Duodenal mucosa (tissue), 2 donors: ENCODE measurements around the gene GSG1L.

ENCODE experiments used
- H3K27ac ChIP-seq: one replicate; pipeline ENCODE4 v1.7.0; 2013; ENCODE audit warnings: low read depth, low read length
- H3K27me3 ChIP-seq, 2 donors: one replicate each; pipeline ENCODE4 v1.7.0; 2013; ENCODE audit warnings: low read length in 2 of 2, control low read depth in 1 of 2; ENCODE audit not compliant: insufficient read depth in 2 of 2, control insufficient read depth in 1 of 2
- H3K36me3 ChIP-seq, 2 donors: one replicate each; pipeline ENCODE4 v1.7.0; 2013; ENCODE audit warnings: low read length in 2 of 2, control low read depth in 1 of 2; ENCODE audit not compliant: insufficient read depth in 2 of 2, control insufficient read depth in 1 of 2
- H3K4me1 ChIP-seq, 2 donors: one replicate each; pipeline ENCODE4 v1.7.0; 2013; ENCODE audit warnings: low read length in 2 of 2, control low read depth in 1 of 2; ENCODE audit not compliant: insufficient read depth in 2 of 2, control insufficient read depth in 1 of 2
- H3K4me3 ChIP-seq, 2 donors: one replicate each; pipeline ENCODE4 v1.7.0; 2013; ENCODE audit warnings: low read length in 2 of 2, low read depth in 1 of 2
- H3K9ac ChIP-seq, 2 donors: one replicate each; pipeline ENCODE4 v1.7.0; 2013; ENCODE audit warnings: low read length in 2 of 2, low read depth in 1 of 2
- H3K9me3 ChIP-seq, 2 donors: one replicate each; pipeline ENCODE4 v1.7.0; 2013; ENCODE audit warnings: low read length in 2 of 2, control low read depth in 1 of 2; ENCODE audit not compliant: control insufficient read depth in 1 of 2

GSG1L gene

DNA sequence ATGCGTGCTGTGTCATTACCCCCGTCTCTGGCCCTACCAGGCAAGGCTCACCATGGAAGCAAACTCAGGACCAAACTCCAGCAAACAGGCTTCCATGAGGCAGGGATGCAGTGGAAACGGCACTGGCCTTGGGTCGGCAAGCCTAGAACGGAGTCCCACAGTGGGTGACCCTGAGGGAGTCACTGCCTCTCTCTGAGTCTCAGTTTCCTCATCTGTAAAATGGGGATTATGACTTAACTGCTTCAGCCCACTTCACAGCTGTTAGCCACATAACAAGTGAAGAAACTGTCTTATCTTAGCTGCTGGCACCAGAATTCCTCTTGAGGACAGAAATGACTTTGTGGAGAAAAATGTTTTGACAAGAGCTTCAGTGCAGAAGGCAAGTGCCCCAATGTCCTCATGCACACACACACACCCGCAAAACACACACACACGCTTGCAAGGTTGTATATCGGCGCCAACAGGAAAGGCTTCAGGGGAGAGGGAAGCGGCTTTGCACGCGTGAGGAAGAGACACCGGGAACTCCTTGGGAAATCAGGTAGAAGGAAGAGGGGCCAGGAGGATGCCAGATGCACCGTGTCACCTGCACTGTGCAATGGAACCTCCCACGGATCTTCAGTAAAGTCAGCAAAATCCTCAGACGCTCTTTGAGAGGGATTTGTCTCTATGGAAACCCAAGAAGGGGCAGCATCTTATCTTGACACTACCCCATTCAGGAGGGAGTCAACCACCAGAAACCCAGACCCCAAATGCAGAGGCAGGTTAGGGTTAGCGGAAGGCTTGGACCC is 53.7 kb downstream of the GSG1L start:
- Histone ChIP-seq H3K9me3 (no peaks in the 10 kb centered on the region), H3K4me3 (no peak overlapping the region), H3K36me3 (no peaks in the 10 kb centered on the region), H3K9ac (no peak overlapping the region), H3K27me3 (no peaks in the 10 kb centered on the region), H3K27ac (no peak overlapping the region), H3K4me1 (no peaks in the 10 kb centered on the region)

DNA sequence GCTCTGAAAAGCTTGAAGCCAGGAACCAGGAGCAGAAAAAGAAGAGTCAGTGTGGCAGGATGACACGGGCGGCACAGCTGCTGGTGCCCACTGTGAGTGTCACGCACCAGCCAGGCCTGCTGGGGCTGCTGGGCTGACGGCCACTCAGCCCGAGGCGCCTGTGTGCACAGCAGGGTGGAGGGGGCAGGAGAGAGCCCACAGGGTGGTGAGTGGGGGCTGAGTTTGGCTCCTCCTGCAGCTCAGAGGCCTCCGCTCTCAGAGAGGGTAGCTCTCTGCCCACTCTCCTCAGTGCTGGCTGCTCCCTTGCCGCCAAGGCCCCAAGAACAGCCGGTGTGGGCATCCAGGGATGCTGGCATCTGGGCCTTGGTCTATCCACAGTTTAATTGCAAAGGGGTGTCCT is 59.6 kb downstream of the GSG1L start:
- H3K4me3 ChIP-seq, result no peak overlapping the region
- no peaks in the 10 kb centered on the region for H3K36me3 ChIP-seq
- H3K9me3 ChIP-seq, result no peaks in the 10 kb centered on the region
- H3K4me1 ChIP-seq, result no peaks in the 10 kb centered on the region
- no peak overlapping the region for H3K27ac ChIP-seq
- no peak overlapping the region for H3K9ac ChIP-seq
- peaks cover 0 to 3% of the 10 kb centered on the region in 2 donors for H3K27me3 ChIP-seq

DNA sequence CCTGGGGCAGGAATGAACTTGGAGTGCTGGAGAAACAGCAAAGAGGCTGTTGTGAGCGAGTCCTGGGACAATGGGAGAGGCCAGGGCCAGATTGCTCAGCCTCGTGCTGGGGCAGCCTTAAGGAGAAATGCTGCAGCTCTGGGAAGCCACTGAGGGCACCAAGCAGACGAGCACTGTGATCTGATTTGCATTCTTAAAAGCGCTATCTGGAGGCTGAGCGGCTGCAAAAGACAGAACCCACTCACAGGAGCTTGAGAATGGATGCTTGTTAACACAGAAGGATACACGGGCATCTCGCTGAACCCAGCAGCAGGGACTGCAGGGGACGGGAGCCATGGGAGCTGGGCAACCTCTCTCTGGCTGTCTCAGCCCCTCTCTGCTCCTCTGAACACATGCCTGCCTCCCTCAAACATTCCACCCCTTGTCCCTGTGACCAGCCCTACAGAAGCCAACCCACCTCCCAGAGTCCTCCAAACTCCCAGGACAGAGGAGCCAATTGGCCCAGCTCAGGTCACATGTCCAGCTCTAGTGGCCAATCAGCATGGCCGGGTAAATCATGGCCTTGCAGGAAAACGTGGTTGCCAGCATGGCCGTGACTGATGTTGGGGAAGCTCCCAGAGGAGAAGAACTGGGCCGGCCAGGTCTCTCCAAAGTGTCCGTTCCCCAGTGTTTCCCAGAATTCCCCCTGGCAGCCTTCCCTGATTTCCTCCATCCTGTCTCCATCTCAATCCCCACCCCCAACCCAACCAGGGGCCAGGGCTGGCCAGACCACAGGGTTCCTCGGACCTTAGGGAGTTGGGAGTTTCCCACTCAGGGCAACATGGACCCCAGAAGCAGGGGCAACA is 60.3 kb downstream of the GSG1L start:
- H3K27ac ChIP-seq, result no peak overlapping the region
- no peak overlapping the region for H3K4me3 ChIP-seq
- H3K4me1 ChIP-seq, result no peaks in the 10 kb centered on the region
- no peaks in the 10 kb centered on the region for H3K9me3 ChIP-seq
- peaks cover 0 to 3% of the 10 kb centered on the region in 2 donors for H3K27me3 ChIP-seq
- no peak overlapping the region for H3K9ac ChIP-seq
- H3K36me3 ChIP-seq, result no peaks in the 10 kb centered on the region

DNA sequence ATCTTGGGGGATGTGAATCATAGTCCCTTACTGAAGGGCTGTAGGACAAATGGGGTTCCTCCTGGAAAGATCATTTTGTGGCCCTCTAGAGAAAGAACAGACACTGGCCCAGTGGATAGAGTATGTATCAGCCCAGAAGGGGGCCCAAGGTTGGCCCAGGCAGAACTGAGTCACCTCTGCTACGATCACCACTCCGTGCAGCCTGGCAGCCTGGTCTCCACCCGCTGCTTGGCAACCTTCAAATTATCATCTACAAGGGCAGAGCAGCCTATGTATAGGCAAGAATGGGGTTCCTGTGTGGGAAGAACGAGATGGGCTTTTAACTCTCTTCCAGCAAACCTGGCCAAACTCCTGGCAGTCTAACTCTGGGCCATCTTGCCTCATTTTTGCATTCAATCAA is 61.9 kb downstream of the GSG1L start:
- Histone ChIP-seq H3K36me3 (no peaks in the 10 kb centered on the region), H3K27me3 (peaks cover 0 to 3% of the 10 kb centered on the region in 2 donors), H3K4me3 (no peak overlapping the region), H3K27ac (no peak overlapping the region), H3K4me1 (no peaks in the 10 kb centered on the region), H3K9ac (no peak overlapping the region), H3K9me3 (no peaks in the 10 kb centered on the region)

DNA sequence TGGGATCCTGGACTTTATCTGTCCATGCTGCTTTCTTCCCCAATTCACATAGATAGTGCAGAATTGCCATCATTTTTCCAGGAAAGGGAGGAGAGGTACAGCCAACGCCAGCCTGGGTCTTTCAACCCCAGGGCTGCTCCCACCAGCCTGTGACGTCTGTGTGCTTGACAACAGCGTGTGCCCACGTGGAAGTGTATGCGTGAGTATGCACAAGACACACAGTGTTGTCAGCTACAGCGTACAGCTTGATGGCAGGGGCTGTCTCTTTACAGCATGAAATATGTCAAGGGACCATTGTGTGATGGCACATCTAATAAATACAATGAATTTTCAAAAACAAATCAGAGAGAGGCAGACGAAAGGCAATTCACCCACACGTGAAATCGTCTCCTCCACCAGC is 62.3 kb downstream of the GSG1L start:
- H3K27me3 ChIP-seq, result peaks cover 0 to 3% of the 10 kb centered on the region in 2 donors
- H3K9ac ChIP-seq, result no peak overlapping the region
- H3K4me3 ChIP-seq, result no peak overlapping the region
- H3K27ac ChIP-seq, result no peak overlapping the region
- H3K4me1 ChIP-seq, result no peaks in the 10 kb centered on the region
- no peaks in the 10 kb centered on the region for H3K9me3 ChIP-seq
- H3K36me3 ChIP-seq, result no peaks in the 10 kb centered on the region

DNA sequence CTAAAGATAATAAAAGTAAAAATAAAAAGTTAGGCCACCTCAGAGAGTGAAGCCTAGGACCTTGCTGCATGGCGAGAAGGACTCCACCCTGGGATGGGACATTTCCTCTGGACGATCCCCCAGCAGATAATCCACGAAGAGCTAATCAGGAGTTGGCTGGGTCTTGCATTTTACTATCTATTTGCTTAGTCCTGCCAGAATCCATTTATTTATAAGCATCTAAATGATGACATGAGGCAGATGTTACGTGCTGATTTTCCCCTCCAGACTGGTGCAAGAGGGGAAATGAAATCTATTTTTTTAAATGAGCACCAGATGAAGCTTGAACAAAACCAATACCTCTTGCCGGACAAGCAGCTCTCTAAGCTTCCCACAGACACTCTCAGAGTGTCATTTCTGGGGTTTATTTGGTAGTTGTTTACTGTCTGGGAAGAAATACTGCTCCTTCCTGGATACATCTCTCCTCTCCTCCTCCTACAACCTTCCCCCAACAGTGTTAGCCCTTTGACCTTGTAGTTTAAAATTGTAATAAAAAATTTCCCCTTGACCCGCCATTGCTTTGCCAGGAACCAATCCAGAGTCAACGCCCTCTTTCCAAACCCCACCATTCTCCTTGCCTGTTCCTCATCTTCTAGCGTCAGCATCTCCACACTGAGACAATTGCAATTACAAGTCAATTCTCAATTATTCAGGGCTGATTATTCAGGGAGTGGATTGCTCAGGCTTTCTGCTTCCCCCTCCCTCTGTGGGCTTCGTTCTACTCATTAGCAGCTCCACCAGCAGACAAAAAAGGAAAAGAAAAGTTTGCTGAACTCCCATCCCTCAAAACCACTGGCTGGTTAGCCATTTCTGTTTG is 63.0 kb downstream of the GSG1L start:
- Histone ChIP-seq H3K27me3 (peaks cover 0 to 3% of the 10 kb centered on the region in 2 donors), H3K36me3 (no peaks in the 10 kb centered on the region), H3K4me1 (no peaks in the 10 kb centered on the region), H3K27ac (no peak overlapping the region), H3K4me3 (no peak overlapping the region), H3K9ac (no peak overlapping the region), H3K9me3 (no peaks in the 10 kb centered on the region)

DNA sequence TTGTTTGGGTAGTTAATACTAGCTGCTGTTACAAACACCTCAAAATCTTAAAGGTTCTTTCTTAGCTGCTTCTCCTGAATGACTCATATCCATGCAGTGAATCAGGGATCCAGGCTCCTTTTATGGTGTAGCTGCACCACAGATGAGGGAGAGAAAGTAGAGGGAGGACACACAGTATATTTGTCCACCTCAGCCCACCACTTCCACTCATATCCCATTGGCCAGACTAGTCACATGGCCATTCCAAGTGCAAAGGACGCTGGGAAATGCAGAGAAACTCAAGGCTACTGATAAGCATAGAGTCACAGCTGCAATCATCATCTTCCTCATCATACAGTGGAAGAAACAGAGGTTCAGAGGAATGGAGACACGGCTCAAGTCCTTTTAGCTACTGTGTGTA is 63.8 kb downstream of the GSG1L start:
- Histone ChIP-seq H3K27me3 (peaks cover 0 to 3% of the 10 kb centered on the region in 2 donors), H3K36me3 (no peaks in the 10 kb centered on the region), H3K9me3 (no peaks in the 10 kb centered on the region), H3K9ac (no peak overlapping the region), H3K4me3 (no peak overlapping the region), H3K4me1 (no peaks in the 10 kb centered on the region), H3K27ac (no peak overlapping the region)

DNA sequence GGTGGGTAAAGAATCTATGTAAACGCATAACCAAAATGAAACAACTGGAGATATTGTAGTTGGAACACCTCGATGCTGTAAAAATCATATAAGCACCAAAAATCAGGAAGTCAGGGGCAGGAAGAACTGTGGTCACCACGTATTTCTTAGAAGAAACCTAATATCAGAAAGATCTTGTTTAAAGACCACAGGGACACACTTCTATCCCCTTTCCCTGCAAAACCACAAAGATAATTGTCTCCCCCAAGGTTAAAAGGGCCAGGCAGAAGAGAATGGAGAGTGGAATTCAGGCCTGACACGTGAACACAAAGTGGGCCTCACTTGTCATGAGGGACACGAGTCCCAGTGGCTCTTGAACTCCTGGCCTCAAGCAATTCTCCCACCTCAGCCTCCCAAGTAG is 68.1 kb downstream of the GSG1L start:
- no peaks in the 10 kb centered on the region for H3K27me3 ChIP-seq
- no peak overlapping the region for H3K9ac ChIP-seq
- H3K27ac ChIP-seq, result no peak overlapping the region
- no peak overlapping the region for H3K4me3 ChIP-seq
- no peaks in the 10 kb centered on the region for H3K36me3 ChIP-seq
- H3K9me3 ChIP-seq, result peaks cover 0 to 4% of the 10 kb centered on the region in 2 donors
- no peaks in the 10 kb centered on the region for H3K4me1 ChIP-seq

DNA sequence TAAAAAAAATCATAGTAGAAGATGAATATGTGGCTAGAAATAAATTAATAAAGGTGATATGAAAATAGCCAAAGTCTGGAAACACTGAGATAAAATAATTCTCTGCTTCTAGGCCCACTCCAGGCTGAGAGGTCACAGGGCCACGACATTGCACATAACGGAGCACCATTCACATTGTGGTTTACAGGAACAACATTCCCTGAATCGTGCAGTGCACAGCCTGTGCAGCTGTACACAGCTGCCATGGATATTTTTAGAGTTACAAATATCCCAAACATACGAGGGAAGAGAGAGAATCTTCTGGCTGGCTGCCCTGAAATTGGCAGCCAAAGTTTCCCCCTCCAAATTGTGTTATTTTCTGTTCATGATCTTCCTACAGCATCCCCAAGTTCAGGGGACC is 68.8 kb downstream of the GSG1L start:
- Histone ChIP-seq H3K4me3 (no peak overlapping the region), H3K27me3 (no peaks in the 10 kb centered on the region), H3K9ac (no peak overlapping the region), H3K9me3 (peaks cover 0 to 4% of the 10 kb centered on the region in 2 donors), H3K36me3 (no peaks in the 10 kb centered on the region), H3K27ac (no peak overlapping the region), H3K4me1 (no peaks in the 10 kb centered on the region)

DNA sequence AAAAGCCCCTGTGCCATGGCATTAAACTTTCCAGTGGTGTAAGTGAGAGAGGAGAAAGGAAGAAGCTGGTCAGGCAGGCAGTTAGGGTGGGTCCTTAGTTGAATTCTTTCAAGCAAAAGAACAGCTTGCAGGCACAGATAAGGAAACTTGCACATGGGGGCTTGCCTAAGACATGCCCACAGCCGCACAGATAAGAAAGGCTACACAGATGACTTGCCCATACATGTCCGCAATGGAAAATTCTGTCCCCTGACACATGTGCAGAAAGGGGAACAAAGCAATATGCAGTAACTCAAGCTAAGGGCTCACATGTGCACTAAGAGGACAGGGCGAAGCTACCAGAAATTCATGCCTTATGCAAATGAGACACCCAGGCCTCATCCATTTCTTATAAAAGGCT is 69.9 kb downstream of the GSG1L start:
- H3K27me3 ChIP-seq, result no peaks in the 10 kb centered on the region
- no peak overlapping the region for H3K9ac ChIP-seq
- H3K4me3 ChIP-seq, result no peak overlapping the region
- peaks cover 0 to 4% of the 10 kb centered on the region in 2 donors for H3K9me3 ChIP-seq
- no peaks in the 10 kb centered on the region for H3K4me1 ChIP-seq
- H3K27ac ChIP-seq, result no peak overlapping the region
- H3K36me3 ChIP-seq, result no peaks in the 10 kb centered on the region
